ENCODE measurements around the gene CHD6. TPM values are rescaled to one million over a fixed set of nuclear protein-coding genes. Genes with fewer than 3 reads are reported as not detected.
"Not testable (repeated sequence)": the region's sequence is repeated elsewhere in the genome, so short reads cannot be mapped to it uniquely, and the experiment has no call there.

Gene CHD6
- total RNA-seq, 1 experiment from 2014 or later, result 46.7 TPM

GRCh38 chr20:41537865-41538264, 80.3 kb downstream of the CHD6 start:
- no peak for DNase-seq (ENCODE audit: low spot score)
- H3K27me3 ChIP-seq (replicated peaks; ENCODE audit: insufficient read depth, low read depth, low read length, poor library complexity), result no peaks in the 10 kb centered on the region
- CTCF ChIA-PET, result no interaction called here
- H3K4me3 ChIP-seq (ENCODE audit: low read depth, low read length, poor library complexity, severe bottlenecking), result no peak overlapping the region
- POLR2A ChIA-PET (ENCODE audit: low non-redundant PET), result no interaction called here
- H3K36me3 ChIP-seq (ENCODE audit: insufficient read depth, low read length, poor library complexity, severe bottlenecking), result peaks cover under 1% of the 10 kb centered on the region
- H3K4me1 ChIP-seq (ENCODE audit: insufficient read depth, low read length, poor library complexity, severe bottlenecking), result no peaks in the 10 kb centered on the region
- BruUV-seq (replicated peaks), result no TSS peak
- TF ChIP-seq CTCF (conservative IDR thresholded peaks at IDR 0.05; ENCODE audit: low read depth, low read length) (no peak), EZH2 (IDR thresholded peaks at IDR 0.05; ENCODE audit: borderline replicate concordance, low read depth, low read length, poor library complexity, severe bottlenecking) (no peak)
- H3K9me3 ChIP-seq (ENCODE audit: low read depth, low read length, poor library complexity, severe bottlenecking), result peaks cover 11% of the 10 kb centered on the region
- H3K27ac ChIP-seq (ENCODE audit: low read depth, low read length, poor library complexity, severe bottlenecking), result no peak overlapping the region
- intact Hi-C loops (cut with micrococcal nuclease; ENCODE audit: unreplicated experiment), result no loop called here

- peaks cover 11% of the 10 kb centered on the region for H3K36me3 ChIP-seq (ENCODE audit: insufficient read depth, low read length, poor library complexity, severe bottlenecking)
- H3K27me3 ChIP-seq (replicated peaks; ENCODE audit: insufficient read depth, low read depth, low read length, poor library complexity); CTCF ChIA-PET; H3K27ac ChIP-seq (ENCODE audit: low read depth, low read length, poor library complexity, severe bottlenecking); POLR2A ChIA-PET (ENCODE audit: low non-redundant PET); H3K4me1 ChIP-seq (ENCODE audit: insufficient read depth, low read length, poor library complexity, severe bottlenecking); BruUV-seq (replicated peaks); DNase-seq (ENCODE audit: low spot score); H3K4me3 ChIP-seq (ENCODE audit: low read depth, low read length, poor library complexity, severe bottlenecking); intact Hi-C loops (cut with micrococcal nuclease; ENCODE audit: unreplicated experiment): not testable (repeated sequence)
- peaks cover 11% of the 10 kb centered on the region for H3K9me3 ChIP-seq (ENCODE audit: low read depth, low read length, poor library complexity, severe bottlenecking)
Observed at GRCh38 chr20:41535551-41535950, 82.6 kb downstream of the CHD6 start.

GRCh38 chr20:41534842-41535241, 83.3 kb downstream of the CHD6 start:
- Histone ChIP-seq H3K9me3 (ENCODE audit: low read depth, low read length, poor library complexity, severe bottlenecking) (peaks cover 11% of the 10 kb centered on the region), H3K4me3 (ENCODE audit: low read depth, low read length, poor library complexity, severe bottlenecking) (no peak overlapping the region), H3K27me3 (replicated peaks; ENCODE audit: insufficient read depth, low read depth, low read length, poor library complexity) (no peaks in the 10 kb centered on the region), H3K36me3 (ENCODE audit: insufficient read depth, low read length, poor library complexity, severe bottlenecking) (peaks cover 11% of the 10 kb centered on the region), H3K27ac (ENCODE audit: low read depth, low read length, poor library complexity, severe bottlenecking) (no peak overlapping the region), H3K4me1 (ENCODE audit: insufficient read depth, low read length, poor library complexity, severe bottlenecking) (no peaks in the 10 kb centered on the region)
- TF ChIP-seq EZH2 (IDR thresholded peaks at IDR 0.05; ENCODE audit: borderline replicate concordance, low read depth, low read length, poor library complexity, severe bottlenecking), result no peak
- no peak for TF ChIP-seq CTCF (conservative IDR thresholded peaks at IDR 0.05; ENCODE audit: low read depth, low read length)
- DNase-seq (ENCODE audit: low spot score), result no peak
- BruUV-seq (replicated peaks), result no TSS peak
- ChIA-PET POLR2A (ENCODE audit: low non-redundant PET) (no interaction called here), CTCF (no interaction called here)
- intact Hi-C loops (cut with micrococcal nuclease; ENCODE audit: unreplicated experiment), result no loop called here

- intact Hi-C loops (cut with micrococcal nuclease; ENCODE audit: unreplicated experiment), result no loop called here
- Histone ChIP-seq H3K4me3 (ENCODE audit: low read depth, low read length, poor library complexity, severe bottlenecking) (no peak overlapping the region), H3K9me3 (ENCODE audit: low read depth, low read length, poor library complexity, severe bottlenecking) (peaks cover 11% of the 10 kb centered on the region), H3K27me3 (replicated peaks; ENCODE audit: insufficient read depth, low read depth, low read length, poor library complexity) (no peaks in the 10 kb centered on the region), H3K36me3 (ENCODE audit: insufficient read depth, low read length, poor library complexity, severe bottlenecking) (peaks cover 11% of the 10 kb centered on the region), H3K4me1 (ENCODE audit: insufficient read depth, low read length, poor library complexity, severe bottlenecking) (no peaks in the 10 kb centered on the region), H3K27ac (ENCODE audit: low read depth, low read length, poor library complexity, severe bottlenecking) (no peak overlapping the region)
- ChIA-PET POLR2A (ENCODE audit: low non-redundant PET) (no interaction called here), CTCF (no interaction called here)
- no peak for DNase-seq (ENCODE audit: low spot score)
- TF ChIP-seq CTCF (conservative IDR thresholded peaks at IDR 0.05; ENCODE audit: low read depth, low read length), result no peak
- no peak for TF ChIP-seq EZH2 (IDR thresholded peaks at IDR 0.05; ENCODE audit: borderline replicate concordance, low read depth, low read length, poor library complexity, severe bottlenecking)
- BruUV-seq (replicated peaks), result no TSS peak
Observed at GRCh38 chr20:41534170-41534569, 84.0 kb downstream of the CHD6 start.

All from A673 (cell line).